ENCODE measurements around the gene MLH3.
A peak's percentile ranks its signal among the peaks of the same experiment; 100 is the strongest.
"Not testable (repeated sequence)": the region's sequence is repeated elsewhere in the genome, so short reads cannot be mapped to it uniquely, and the experiment has no call there.

The MLH3 gene

DNA sequence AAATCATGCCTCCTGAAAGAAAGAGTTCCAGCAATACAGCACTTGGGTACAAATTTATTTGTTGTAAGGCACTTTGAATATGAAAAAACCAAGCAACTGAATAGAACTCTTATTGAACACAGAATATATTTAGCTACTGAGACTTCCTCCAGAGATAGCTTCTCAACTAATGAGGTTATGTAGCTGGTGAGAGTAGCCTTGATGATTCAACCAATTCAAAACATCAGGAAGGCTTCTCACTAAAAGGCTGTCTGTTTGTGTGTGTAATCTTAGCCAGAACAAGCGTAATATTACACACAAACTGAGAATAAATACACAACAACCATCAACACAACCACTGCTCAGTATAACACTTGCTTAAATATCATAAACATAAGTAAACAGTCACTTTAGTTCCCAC is 28.2 kb downstream of the MLH3 start:
- no peak for DNase-seq

DNA sequence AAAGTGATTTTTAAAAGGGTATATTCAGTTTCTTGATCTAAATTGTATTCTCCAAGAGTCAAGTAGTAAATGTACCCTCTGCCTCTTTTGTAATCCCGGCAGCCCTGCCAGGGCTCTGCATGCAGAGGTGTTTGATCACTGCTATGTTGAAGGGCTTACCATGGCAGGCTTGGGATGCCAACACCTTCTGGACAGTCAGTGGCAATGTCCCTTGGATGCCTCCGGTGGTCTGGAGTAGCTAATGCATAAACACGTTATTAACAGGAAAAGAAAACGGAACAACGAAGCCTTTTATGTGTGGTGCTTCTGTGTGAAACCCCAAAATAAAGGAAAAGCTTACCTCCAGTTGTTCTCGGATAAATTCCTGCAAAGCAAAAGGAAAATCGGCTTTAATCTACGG is 28.6 kb downstream of the MLH3 start:
- DNase-seq: peak; percentile 69

DNA sequence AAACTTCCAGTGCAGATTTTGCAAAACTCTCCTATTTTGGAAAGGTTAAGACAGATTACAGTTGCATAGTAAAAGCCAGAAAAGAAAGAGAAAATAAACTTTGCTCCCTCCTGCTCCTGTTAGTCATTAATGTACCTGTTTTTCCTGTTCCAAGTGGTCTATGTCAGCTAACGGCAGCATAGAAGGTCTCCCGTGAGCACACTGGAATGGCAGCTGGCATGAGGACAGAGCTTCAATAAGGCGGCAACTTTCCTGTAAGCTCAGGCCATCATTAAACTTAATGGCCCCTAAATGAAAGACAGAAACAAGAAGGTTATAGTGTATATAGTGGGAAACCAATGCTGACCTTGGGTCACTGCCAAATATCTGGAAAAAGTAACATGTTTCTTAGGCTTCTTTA is 32.6 kb downstream of the MLH3 start:
- no peak for DNase-seq

DNA sequence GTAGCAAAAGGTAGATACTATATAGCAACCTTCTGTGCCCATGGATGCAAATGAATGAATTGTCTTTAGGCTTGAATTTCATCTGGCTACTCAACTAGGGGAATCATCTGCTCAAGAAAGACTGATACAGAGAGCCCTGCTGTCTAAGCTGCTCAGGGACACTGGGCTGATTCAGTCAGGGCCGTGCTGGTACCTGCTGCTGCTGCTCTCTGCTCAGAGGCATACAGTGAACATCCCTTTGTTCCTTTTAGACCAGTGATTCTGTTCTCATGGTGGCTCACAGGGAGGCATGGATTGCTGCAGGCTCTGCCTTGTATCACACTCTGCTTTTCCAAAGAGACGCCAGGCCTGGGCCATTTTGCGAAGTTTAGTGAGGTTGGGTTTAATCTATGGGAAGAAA is 34.5 kb downstream of the MLH3 start:
- no peak for DNase-seq

DNA sequence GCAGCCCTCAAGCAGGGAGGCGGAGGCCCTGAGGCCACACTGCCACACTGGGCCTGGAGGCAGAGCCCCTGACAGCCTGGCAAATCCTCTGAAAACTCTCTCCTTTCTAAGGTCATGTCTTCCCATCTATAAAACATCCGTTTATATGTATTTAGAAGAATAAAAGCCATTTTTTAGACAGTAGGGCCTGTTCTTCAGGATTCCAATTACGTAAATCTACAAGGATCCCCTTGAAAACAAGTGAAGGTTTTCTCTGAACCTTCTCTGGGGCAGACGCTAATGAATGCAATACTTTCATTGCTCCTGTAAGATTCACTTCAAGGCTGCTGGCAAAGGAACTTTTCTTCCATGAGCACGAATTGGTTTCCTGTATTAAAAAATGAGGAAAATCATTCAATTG is 35.8 kb downstream of the MLH3 start:
- no peak for DNase-seq

DNA sequence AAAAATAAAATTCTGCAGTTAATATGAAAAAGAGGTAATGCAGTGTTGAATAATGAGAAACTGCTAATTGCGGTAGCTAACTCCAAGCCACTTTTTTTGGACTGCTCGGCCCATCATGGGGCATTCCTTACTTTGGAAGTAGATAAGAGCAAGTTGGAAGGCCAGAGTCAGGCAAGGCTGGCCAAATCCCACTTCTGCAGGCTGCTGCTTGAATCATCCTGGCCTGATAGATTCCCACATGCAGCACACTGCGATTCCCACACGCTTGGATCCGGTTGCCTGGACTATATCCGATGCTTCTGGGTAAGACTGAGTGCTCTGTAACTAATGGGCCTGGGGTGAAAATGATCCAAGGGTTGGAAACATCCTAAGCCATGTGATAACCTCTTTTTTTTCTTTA is 38.0 kb downstream of the MLH3 start:
- DNase-seq: no peak

DNA sequence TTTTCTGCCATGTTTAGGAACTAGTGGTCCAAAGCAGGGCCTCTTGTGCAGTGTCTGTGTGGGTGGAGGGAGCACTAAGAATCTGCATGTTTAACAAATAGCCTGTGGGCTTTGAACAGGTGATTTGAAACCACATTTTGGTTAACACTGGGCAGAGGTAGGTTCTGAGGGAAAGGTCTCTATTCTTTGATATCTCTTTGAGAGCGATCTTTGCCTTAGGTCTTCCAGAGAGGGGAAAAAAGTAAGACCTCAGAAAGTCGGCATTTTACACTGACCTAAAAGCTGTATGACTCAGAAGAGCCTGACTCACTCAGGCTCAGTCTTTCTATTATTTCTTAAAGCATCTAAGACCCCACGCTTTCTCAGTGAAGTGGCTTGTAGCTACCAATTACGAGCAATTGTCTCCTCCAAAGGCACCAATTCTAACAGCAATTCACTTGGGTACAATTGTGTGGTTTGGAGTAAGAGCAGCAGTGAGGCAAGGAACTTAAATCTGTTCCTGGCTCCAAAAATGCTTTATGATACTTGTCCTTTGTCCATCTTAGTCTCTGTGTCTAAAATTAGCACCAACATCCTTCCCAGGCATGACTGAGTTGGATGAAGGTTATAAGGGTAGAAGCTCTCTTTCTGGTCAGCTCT is 39.8 kb downstream of the MLH3 start:
- no peak for DNase-seq

DNA sequence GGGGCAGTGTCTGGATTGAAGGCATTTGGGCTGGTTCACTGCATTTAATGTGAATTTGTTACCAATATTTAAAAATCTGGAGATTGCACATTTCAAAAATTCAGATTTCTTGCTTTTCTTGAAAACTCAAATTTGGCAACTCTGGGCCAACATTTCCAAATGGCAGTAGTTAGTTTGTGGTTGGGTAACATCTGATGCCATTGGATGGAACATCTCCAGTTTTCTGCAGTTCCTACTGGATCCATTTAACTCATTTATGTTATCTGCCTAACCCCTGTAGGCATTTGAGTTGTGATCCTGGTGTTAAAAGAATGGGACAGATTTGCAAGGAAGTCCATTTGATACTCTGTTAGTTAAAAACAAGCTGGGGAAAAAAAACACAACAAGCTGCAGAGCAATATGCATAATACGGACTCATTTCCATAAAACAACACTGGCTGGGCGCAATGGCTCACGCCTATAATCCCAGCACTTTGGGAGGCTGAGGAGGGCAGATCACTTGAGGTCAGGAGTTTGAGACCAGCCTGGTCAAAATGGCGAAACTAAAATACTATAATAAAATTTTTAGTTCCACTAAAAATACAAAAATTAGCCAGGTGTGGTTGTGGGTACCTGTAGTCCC is 40.7 kb downstream of the MLH3 start:
- no peak for DNase-seq

DNA sequence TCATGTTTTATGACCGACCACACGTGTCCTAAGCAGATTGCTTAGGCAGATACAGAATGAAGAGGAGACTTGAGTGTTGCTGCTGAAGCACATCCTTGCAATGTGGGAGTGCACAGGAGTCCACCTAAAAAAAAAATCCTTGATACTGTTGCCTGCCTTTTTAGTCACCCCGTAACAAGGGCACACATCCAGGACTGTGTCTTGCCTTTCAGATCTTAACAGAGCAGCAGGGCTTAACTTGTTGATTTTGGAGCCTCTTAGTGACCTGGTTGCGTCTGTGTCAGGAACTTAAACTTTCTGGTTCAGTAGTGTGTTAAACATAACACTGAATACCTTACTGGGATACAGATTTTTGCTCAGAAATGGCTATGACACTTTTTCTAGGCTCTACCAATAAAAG is 42.1 kb downstream of the MLH3 start:
- no peak for DNase-seq

DNA sequence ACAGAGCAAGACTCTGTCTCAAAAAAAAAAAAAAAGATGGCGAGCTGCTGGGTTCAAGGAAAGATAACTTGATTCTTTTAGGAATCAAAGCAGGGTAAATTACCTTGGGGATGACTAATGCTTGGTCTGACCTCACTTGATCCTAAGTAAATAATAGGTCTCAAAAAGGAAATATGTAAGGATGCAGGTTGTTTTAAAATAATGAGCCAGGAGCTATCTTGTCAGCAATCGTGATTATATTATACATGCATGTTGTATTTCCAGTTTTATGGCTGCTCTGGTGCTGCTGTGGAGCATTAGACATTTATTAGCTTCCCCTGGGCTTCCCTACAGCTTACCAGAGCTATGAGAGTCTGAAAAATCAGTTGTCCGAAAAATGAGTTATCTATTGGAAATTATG is 45.9 kb downstream of the MLH3 start:
- no peak for DNase-seq

DNA sequence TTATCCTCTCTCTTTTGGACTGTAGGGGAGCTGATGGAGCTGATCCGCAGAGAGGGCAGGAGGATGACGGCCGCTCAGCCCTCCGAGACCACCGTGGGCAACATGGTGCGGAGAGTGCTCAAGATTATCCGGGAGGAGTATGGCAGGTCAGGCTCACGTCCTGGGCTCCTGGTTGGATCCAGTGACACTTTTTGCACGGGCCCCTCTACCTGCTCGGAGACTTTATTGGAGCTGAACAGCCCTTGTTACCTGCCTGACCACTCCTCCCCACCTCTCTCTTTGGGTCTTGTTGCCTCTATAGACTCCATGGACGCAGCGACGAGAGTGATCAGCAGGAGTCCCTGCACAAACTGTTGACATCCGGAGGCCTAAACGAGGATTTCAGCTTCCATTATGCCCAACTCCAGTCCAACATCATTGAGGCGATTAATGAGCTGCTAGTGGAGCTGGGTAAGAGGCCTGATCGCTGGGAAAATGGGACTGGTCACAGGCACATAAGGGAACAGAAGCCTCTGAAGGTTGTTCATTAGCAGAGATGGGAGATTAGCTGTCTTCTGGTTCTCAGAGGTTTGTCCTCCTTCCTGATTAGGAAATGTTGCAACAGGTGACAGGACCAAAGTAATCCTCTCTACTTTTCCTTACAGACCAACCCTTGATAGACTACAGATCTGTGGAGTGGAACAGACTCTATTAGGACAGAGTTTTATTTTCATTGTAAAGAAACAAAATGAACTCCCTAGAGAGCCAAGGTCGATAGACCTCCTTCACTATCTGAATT is 47.8 kb downstream of the MLH3 start:
- DNase-seq: peak; percentile 20

DNA sequence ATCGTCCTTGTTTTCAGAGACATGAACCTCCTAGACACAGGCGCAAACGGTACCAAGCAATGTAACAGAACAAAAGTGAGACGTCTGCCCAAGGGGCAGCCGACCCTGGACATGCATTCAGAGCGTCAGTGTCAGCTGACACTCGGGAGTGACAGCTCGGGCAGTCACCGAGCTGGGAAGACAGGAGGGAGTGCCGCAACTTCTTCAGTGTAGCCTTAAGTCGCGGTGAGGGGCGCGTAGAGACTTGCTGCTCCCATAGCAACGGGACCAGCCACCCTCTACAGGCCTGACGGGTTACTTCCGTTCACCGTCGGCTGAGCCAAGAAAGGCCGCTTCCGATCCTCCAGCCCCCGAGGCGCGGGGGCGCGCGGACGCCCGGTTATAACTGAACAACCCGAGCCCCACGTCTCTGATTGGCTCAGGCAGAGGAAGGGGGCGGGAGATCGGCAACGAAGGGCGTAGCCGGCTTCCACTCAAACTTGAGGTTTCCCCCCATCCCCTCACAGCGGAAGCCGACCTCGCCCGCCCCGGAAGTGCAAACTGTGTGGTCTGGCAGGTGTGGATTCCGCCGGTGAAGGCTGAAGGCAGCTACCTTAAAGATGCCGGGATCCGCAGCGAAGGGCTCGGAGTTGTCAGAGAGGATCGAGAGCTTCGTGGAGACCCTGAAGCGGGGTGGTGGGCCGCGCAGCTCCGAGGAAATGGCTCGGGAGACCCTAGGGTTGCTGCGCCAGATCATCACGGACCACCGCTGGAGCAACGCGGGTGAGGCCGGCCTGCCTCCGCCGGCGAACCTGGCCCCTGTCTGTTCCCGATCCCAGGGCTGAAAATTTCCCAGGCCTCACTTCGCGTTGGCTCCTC is 48.6 kb downstream of the MLH3 start, which contains the start of gene EIF2B2:
EIF2B2 (plus strand) TSS at position 530 of the 858 bp plus-strand sequence; CDS start at position 600, 70 bp downstream.
- peak; percentile 99 for DNase-seq

DNA sequence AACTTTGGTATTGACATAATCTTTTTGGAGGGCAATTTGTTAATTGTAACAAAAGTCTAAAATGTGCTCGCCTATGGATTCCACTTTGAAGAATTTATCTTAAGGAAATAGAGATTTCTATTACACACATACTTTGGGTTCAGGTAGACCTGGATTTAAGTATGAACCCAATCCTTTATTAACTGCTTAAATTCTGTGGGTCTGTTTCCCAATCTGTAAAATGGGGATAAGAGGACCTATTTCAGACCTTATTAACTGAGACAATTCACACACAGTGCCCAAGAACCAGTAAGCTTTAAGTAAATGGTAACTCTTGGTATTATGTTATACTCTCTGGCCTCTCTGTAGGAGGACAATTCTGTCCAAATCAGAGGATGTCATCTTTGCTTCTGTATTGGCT is 49.4 kb downstream of the MLH3 start:
- DNase-seq: no peak

DNA sequence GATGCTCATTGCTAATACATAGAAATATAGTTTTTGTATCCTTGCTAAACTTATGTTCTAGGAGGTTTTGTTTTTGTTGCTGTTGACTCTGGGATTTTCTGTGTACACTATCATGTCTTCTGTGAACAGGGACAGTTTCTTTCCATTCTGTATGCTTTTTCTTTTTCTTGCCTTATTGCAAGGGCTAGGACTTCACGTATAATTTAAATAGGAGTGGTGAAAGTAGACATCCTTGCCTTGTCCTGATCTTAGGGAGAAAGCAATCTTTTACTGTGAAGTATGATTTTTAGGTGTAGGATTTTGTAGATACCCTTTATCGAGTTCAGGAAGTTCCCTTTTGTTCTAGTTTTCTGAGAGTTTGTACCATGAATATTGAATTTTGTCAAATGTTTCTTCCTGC is 50.0 kb downstream of the MLH3 start:
- DNase-seq: no peak

DNA sequence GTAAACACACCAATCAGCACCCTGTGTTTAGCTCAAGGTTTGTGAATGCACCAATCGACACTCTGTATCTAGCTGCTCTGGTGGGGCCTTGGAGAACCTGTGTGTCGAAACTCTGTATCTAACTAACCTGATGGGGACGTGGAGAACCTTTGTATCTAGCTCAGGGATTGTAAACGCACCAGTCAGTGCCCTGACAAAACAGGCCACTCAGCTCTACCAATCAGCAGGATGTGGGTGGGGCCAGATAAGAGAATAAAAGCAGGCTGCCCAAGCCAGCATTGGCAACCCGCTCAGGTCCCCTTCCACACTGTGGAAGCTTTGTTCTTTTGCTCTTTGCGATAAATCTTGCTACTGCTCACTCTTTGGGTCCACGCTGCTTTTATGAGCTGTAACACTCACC is 55.5 kb downstream of the MLH3 start:
- not testable (repeated sequence) for DNase-seq

DNA sequence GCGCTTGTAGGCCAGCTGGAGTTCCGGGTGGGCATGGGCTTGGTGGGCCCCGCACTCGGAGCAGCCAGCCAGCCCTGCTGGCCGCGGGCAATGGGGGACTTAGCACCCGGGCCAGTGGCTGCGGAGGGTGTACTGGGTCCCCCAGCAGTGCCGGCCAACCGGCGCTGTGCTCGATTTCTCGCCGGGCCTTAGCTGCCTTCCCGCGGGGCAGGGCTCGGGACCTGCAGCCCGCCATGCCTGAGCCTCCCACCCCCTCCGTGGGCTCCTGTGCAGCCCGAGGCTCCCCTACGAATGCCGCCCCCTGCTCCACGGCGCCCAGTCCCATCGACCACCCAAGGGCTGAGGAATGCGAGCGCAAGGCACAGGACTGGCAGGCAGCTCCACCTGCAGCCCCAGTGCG is 57.1 kb downstream of the MLH3 start:
- not testable (repeated sequence) for DNase-seq

DNA sequence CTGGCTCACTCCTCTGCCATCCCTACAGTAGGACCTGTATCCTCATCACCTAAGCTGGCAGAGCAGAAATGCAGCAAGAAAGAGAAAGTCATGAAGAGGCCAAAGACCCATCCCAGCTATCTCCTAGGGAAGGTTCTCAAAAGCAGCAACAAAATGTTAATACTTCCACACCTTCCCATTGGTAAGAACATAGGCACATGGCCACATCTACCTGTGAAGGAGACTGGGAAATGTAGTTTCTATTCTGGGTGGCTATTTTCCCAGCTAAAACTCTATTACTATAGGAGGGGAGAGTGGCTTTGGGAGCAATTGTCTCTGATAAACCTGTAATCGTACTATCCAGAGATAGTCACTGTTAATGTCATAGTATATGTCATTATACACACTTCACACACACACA is 62.3 kb downstream of the MLH3 start:
- no peak for DNase-seq

DNA sequence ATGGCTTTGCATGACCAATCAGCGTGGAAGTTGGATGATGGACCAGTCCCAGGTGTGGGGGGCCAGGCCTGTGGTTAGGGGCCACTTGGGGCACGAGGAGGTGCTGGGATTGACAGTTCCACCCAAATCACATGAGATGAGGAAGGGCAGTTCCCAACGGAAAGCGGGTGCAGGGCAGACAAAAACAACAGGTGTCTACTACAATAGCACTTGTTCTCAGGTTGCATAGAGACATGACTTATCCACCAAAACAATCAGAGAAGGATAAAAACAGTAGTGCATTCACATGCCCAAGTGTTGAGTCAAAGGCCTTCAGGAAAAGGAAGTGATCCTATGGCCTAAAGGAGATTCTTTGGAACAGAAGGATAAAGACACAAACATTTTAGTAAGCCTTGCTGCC is 63.1 kb downstream of the MLH3 start:
- no peak for DNase-seq

DNA sequence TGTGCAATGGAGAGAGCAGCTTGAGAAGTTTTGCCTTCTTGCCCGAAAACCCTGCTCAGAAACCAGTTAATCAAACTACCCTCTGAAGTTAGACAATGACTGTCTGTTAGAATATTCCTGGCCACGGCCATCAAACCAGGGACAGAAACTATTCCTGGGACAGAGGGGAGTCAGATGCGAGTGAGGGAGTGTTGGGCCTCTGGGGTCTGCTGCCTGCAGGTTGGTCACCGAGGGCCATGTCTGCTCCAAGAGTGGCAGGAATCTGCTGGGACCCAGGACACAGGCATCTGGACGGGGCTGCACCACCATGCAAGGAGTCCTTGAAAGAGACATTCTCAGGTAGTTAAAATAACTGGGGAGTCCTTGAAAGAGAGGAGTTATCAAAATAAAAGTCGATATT is 65.5 kb downstream of the MLH3 start:
- no peak for DNase-seq

DNA sequence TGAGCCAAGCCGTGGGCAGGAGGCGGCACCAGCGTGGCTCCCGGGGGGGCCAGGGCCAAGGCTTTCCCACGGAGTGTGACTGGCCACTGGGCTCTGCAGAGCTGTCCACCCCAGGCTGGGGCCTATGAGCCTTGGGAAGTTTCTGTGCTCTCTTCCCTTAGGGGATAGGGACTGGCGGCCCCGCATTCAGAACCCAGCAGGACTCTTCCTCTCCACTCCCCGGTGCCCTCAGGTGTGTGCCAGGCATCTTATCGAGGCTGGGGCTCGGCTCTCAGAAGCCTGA is 66.3 kb downstream of the MLH3 start:
- no peak for DNase-seq

DNA sequence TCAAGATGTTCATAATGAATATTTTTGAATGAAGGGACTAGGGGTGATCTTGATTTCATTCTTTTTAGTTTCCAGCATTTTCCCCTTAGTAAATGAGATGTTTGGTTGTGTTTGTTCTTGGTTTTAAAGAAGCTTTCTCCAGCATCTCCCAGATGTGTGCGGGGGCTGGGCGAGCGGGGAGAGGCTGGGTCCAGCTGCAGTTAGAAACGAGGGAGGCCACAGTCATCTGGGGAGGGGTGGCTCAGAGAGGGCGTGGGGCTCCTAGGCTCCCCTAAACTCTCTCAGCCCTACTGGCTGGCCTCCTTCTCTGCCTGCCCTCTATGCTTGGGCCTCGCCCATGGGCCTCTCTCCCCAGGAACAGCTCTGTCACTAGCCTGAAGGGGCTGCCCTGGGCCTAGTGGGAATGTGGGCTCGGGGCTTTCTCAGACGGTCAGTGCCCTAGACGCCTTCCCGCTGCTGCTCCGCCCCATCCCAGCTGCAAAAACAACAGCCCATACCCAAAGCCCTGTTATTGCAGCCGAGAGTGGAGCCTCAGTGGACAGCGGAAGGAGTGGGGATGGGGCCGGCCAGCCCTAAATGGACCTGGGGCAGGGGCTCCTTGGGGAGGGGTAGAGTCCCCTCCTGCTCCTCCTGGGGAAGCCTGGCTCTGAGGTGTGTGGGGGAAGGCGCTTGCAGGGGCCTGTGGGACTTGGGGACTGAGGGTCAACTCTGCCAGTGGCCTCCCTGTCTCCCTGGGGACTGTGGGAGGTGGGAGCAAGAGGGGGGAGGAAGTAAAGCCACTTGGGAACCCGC is 66.8 kb downstream of the MLH3 start:
- DNase-seq: no peak

DNA sequence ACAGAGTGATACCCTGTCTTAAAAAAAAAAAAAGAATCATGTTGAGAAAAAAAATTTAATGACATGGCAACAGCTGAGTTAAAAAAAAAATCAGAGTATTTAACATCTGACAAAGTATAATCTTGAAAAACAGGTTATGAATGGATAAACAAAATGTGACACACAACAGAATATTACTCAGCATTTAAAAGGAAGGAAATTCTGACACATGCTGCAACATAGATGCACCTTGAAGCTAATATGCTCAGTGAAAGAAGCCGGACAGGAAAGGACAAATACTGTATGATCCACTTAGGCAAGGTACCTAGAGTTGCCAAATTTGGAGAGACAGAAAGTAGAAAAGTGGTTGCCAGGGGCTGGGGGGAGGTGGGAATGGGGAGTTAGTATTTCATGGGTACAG is 67.9 kb downstream of the MLH3 start:
- DNase-seq: no peak

DNA sequence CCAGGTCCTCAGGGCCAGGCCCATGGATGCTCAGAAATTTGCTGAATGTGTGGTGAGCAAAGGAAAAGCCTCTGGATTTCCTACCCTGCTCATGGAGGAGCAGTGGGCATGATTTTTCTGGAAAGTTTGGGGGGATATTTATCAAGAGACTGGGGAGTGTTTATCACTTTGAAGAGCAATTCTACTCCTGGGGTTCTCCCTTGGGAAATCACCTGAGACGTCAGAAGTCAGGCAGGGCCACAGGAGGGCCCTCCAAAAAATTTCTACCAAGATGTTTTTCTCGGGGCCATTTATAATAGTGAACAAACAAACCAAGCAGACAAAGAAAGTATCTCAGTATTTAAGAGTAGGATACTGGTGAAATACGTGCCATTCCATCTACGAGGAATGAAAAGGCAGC is 68.6 kb downstream of the MLH3 start:
- DNase-seq: no peak

All from hematopoietic multipotent progenitor cell treated with erythropoietin and hydrocortisone succinate and interleukin-3 and kit ligand, for 4 days (in vitro differentiated cells).